Activated CD8-positive, alpha-beta memory T cell treated with anti-CD3 and anti-CD28 coated beads, Interleukin-2, amount 10 ng/mL, durations not matched to agents 7 days and 5 days (primary cell): ENCODE data around the gene LRRC37B. TPM values are rescaled to one million over a fixed set of nuclear protein-coding genes. Genes with fewer than 3 reads are reported as not detected.
"Not testable (repeated sequence)": the region's sequence is repeated elsewhere in the genome, so short reads cannot be mapped to it uniquely, and the experiment has no call there.

ENCODE experiments used
- ATAC-seq: fragments of 150-1000 bp; cut with Tn5 transposase; one replicate; pipeline ENCODE4 v1.10.0; 2021; ENCODE audit warnings: moderate library complexity
- CTCF ChIA-PET: fragments of 350-600 bp; sonication (Branson Sonifier 250); formaldehyde crosslinking; loops from one replicate; lab custom pipeline; 2021; ENCODE audit warnings: antibody characterized with exemption; lab: Charles Lee
- DNase-seq: peaks from one replicate; pipeline ENCODE4 v3.0.0-alpha.2; 2020
- H3K27ac Mint-ChIP-seq: one replicate; pipeline ENCODE4 v1.8.0; 2021; ENCODE audit warnings: mild to moderate bottlenecking, mixed read lengths
- H3K27me3 Mint-ChIP-seq: one replicate; pipeline ENCODE4 v1.8.0; 2021; ENCODE audit warnings: mixed read lengths
- H3K36me3 Mint-ChIP-seq: one replicate; pipeline ENCODE4 v1.8.0; 2021; ENCODE audit warnings: mild to moderate bottlenecking, mixed read lengths
- H3K4me1 Mint-ChIP-seq: one replicate; pipeline ENCODE4 v1.8.0; 2021; ENCODE audit warnings: mixed read lengths
- H3K4me3 Mint-ChIP-seq: one replicate; pipeline ENCODE4 v1.8.0; 2021; ENCODE audit warnings: mild to moderate bottlenecking, moderate library complexity, mixed read lengths
- H3K9me3 Mint-ChIP-seq: one replicate; pipeline ENCODE4 v1.8.0; 2022; ENCODE audit warnings: low read depth, mixed read lengths
- total RNA-seq, 2 experiments: library from RNA; stranded (reverse); gene quantifications; one replicate each; pipeline ENCODE4 v1.2.3, GENCODE V29; 2021

LRRC37B gene
- total RNA-seq, 2 experiments from 2014 or later = 29.4 to 42.8 TPM

GRCh38 chr17:32084003-32084941, 77.1 kb downstream of the LRRC37B start:
- H3K36me3 Mint-ChIP-seq, CTCF ChIA-PET, H3K27me3 Mint-ChIP-seq, DNase-seq, H3K9me3 Mint-ChIP-seq: not testable (repeated sequence)
- peak; percentile 21 for ATAC-seq
- peak overlapping the region; percentile 52 for H3K4me3 Mint-ChIP-seq
- peaks cover 11% of the 10 kb centered on the region for H3K4me1 Mint-ChIP-seq
- H3K27ac Mint-ChIP-seq = peak overlapping the region; percentile 66

- CTCF ChIA-PET, H3K27ac Mint-ChIP-seq, ATAC-seq, H3K4me1 Mint-ChIP-seq, DNase-seq, H3K27me3 Mint-ChIP-seq, H3K9me3 Mint-ChIP-seq, H3K36me3 Mint-ChIP-seq: not testable (repeated sequence)
- H3K4me3 Mint-ChIP-seq = peak overlapping the region; percentile 52
Observed at GRCh38 chr17:32084942-32085829, 78.0 kb downstream of the LRRC37B start.

- H3K9me3 Mint-ChIP-seq, CTCF ChIA-PET, ATAC-seq, H3K4me3 Mint-ChIP-seq, H3K27me3 Mint-ChIP-seq, H3K4me1 Mint-ChIP-seq, DNase-seq, H3K36me3 Mint-ChIP-seq, H3K27ac Mint-ChIP-seq: not testable (repeated sequence)
Observed at GRCh38 chr17:32086833-32087232, 79.7 kb downstream of the LRRC37B start.

- CTCF ChIA-PET, ATAC-seq, H3K4me1 Mint-ChIP-seq, H3K27ac Mint-ChIP-seq, H3K4me3 Mint-ChIP-seq, H3K36me3 Mint-ChIP-seq, DNase-seq, H3K9me3 Mint-ChIP-seq, H3K27me3 Mint-ChIP-seq: not testable (repeated sequence)
Observed at GRCh38 chr17:32092062-32092461, 84.9 kb downstream of the LRRC37B start.

DNA sequence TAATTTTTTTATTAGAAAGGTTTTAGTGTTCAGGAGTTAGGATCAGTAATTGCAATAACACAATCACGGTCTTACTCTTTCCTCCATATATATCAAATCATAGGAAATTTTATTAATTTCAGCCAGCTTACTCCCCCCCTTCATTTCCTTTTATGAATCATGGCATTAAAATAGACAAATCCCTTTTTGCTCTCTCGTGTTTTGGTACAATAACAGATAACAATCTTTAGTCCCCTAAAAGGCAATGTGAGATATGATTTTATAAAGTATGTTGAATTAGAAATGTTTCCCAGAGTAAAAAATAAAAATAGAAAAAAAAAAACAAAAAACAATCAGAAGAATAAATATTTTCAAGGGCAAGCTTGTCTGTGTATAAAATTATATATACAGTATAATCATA, 92.5 kb downstream of the LRRC37B start:
- Mint-ChIP-seq H3K27ac (no peak overlapping the region), H3K36me3 (no peaks in the 10 kb centered on the region), H3K27me3 (peaks cover 2% of the 10 kb centered on the region), H3K4me1 (peaks cover 19% of the 10 kb centered on the region), H3K4me3 (no peak overlapping the region), H3K9me3 (no peaks in the 10 kb centered on the region)
- CTCF ChIA-PET = interaction anchor here (0.9 to 1.8 kb wide), 2 partner anchors 12 to 36 kb away, joined by 3 to 5 read pairs; no protein-coding TSS in a partner anchor
- ATAC-seq (no peak), DNase-seq (no peak)

- H3K36me3 Mint-ChIP-seq, H3K27me3 Mint-ChIP-seq, ATAC-seq, DNase-seq, H3K4me3 Mint-ChIP-seq, H3K9me3 Mint-ChIP-seq, H3K27ac Mint-ChIP-seq: not testable (repeated sequence)
- H3K4me1 Mint-ChIP-seq = peaks cover 20% of the 10 kb centered on the region
- CTCF ChIA-PET = interaction anchor here (0.9 to 1.8 kb wide), 2 partner anchors 11 to 36 kb away, joined by 3 to 5 read pairs; no protein-coding TSS in a partner anchor
Observed at GRCh38 chr17:32100323-32100722, 93.1 kb downstream of the LRRC37B start.

DNA sequence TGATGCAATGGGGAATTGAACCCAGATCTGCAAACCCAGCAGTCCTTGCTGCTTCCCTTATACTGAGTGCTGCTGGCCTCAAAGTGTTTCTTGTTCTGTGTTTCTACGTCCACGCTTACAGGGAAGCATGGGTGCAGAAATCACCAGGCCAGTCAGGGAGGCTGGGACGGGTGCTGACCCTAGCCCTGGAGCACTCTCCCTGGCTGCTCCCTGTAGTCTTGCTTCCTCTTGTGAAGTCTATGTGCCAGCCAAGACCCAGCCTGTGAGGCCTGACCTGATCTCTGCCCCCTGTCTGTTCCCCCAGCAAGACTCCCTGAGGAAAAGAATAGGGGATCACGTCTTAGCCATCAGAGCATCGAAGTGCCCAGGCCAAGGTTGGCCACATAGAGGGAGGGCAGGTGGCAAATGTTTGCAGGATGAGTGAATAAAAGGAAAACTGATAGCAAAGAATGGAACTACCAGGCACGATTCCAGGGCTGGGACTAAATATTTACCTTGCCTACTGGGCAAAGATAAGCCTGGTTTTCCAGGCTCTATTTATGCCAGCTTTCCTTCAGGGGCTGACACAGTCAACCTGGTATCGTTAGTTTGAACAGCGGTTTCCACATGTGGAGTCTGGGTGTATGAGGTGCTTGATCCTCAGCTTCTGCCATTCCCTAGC, 93.9 kb downstream of the LRRC37B start:
- H3K36me3 Mint-ChIP-seq = no peaks in the 10 kb centered on the region
- H3K27me3 Mint-ChIP-seq = peaks cover 2% of the 10 kb centered on the region
- no peak overlapping the region for H3K27ac Mint-ChIP-seq
- H3K9me3 Mint-ChIP-seq = no peaks in the 10 kb centered on the region
- H3K4me3 Mint-ChIP-seq = no peak overlapping the region
- DNase-seq (no peak), ATAC-seq (no peak)
- CTCF ChIA-PET = no interaction called here
- peaks cover 22% of the 10 kb centered on the region for H3K4me1 Mint-ChIP-seq

- no peak overlapping the region for H3K27ac Mint-ChIP-seq
- no peak for DNase-seq
- H3K4me1 Mint-ChIP-seq = peaks cover 28% of the 10 kb centered on the region
- peaks cover 2% of the 10 kb centered on the region for H3K27me3 Mint-ChIP-seq
- H3K9me3 Mint-ChIP-seq = no peaks in the 10 kb centered on the region
- ATAC-seq = no peak
- H3K36me3 Mint-ChIP-seq = no peaks in the 10 kb centered on the region
- CTCF ChIA-PET = no interaction called here
- H3K4me3 Mint-ChIP-seq = no peak overlapping the region
Observed at GRCh38 chr17:32102172-32102571, 95.0 kb downstream of the LRRC37B start.

DNA sequence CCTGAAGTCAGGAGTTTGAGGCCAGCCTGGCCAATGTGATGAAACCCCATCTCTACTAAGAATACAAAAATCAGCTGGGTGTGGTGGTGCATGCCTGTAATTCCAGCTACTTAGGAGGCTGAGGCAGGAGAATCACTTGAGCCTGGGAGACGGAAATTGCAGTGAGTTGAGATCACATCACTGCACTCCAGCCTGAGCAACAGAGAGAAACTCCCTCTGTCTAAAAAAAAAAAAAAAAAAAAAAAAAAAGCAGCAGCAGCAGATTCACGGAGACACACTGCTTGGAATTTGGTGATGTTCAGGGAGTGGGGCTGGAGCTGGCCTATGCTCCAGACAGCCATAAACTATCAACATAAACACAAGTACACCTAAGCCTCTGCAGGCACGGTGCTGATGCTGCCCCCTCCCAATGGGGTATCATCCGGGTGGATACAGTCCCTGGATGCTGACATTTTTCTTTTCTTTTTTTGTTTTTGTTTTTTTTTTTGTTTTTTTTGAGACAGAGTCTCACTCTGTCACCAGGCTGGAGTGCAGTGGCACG, 95.5 kb downstream of the LRRC37B start:
- Mint-ChIP-seq H3K4me3 (no peak overlapping the region), H3K27ac (no peak overlapping the region), H3K36me3 (no peaks in the 10 kb centered on the region), H3K27me3 (peaks cover 2% of the 10 kb centered on the region), H3K9me3 (no peaks in the 10 kb centered on the region), H3K4me1 (peaks cover 33% of the 10 kb centered on the region)
- CTCF ChIA-PET = interaction anchor here (0.6 kb wide), 1 partner anchor 173 kb away, joined by 3 read pairs; no protein-coding TSS in a partner anchor
- DNase-seq (no peak), ATAC-seq (no peak)

Other genes starting within 250 kb of the LRRC37B start
- gene COPRS, start 148.1 kb upstream of the LRRC37B start, total RNA-seq = 10 to 100 TPM; 19.5 to 34.1 TPM
- 100 to 1,000 TPM in 1 of 2 experiments, 10 to 100 TPM in 1; 84.9 to 105 TPM for gene UTP6, start 105.7 kb upstream of the LRRC37B start, total RNA-seq
- gene SUZ12, start 70.4 kb upstream of the LRRC37B start, total RNA-seq = 10 to 100 TPM; 70.3 to 80.9 TPM
- 10 to 100 TPM; 25.7 to 28.2 TPM for gene RHOT1, start 135.1 kb downstream of the LRRC37B start, total RNA-seq